A549 (cell line): ENCODE results near the gene KAT6B. TPM values are rescaled to one million over a fixed set of nuclear protein-coding genes. Genes with fewer than 3 reads are reported as not detected.

Source experiments
- ATAC-seq, 2 experiments: fragments of 200-7000 bp in 1 of 2; fragments of >200 bp in 1 of 2; cut with Nextera tagmentation in 1 of 2; cut with Tn5 transposase in 1 of 2; 3 replicates each; pipeline versions ENCODE4 v1.8.0 to v1.9.1; 2018 to 2020; ENCODE audit warnings: mild to moderate bottlenecking in 1 of 2, moderate library complexity in 1 of 2
- CTCF ChIA-PET: fragments of 300-600 bp; sonication (Branson Sonifier 250); formaldehyde crosslinking; extraction: SDS; loops from one replicate; lab custom pipeline; 2021; ENCODE audit warnings: antibody characterized with exemption, inconsistent platforms; lab: Yijun Ruan, JAX
- POLR2A ChIA-PET: fragments of 350-600 bp; formaldehyde crosslinking; extraction: SDS; loops from one replicate; lab custom pipeline; 2021; ENCODE audit warnings: antibody characterized with exemption, inconsistent platforms; lab: Yijun Ruan, JAX
- DNase-seq, 2 experiments: peaks; one replicate each; pipeline versions ENCODE4 v3.0.0 to v3.0.0-alpha.2; 2011 to 2016; ENCODE audit warnings: low read depth in 1 of 2, low spot score in 1 of 2
- FAIRE-seq: peaks from 2 replicates; lab custom pipeline; 2011; peaks lifted over from hg19 to GRCh38; lab: Jason Lieb, UNC
- H3K27ac ChIP-seq, 2 experiments: fragments of >200 bp; sonication (Bioruptor Twin); formaldehyde crosslinking; 3 replicates each; pipeline ENCODE4 v1.5.1; 2016 to 2017
- H3K4me1 ChIP-seq: fragments of >200 bp; sonication (Bioruptor Twin); formaldehyde crosslinking; 3 replicates; pipeline ENCODE4 v1.6.1; 2016
- H3K4me2 ChIP-seq: fragments of >200 bp; sonication (Bioruptor Twin); formaldehyde crosslinking; 3 replicates; pipeline ENCODE4 v1.6.1; 2016
- H3K4me3 ChIP-seq: fragments of >200 bp; sonication (Bioruptor Twin); formaldehyde crosslinking; 3 replicates; pipeline ENCODE4 v1.5.1; 2016
- H3K9me3 ChIP-seq: fragments of >200 bp; sonication (Bioruptor Twin); formaldehyde crosslinking; 3 replicates; pipeline ENCODE4 v1.6.1; 2016
- BCL3 ChIP-seq: fragments of >200 bp; sonication (Bioruptor Twin); formaldehyde crosslinking; IDR thresholded peaks from 3 replicates; pipeline ENCODE4 v1.6.1; 2016
- BHLHE40 ChIP-seq: IDR thresholded peaks from 2 replicates; pipeline ENCODE4 v1.6.1; 2012; ENCODE audit warnings: low read depth, low read length, inconsistent platforms
- CBX2 ChIP-seq: fragments of 200-600 bp; sonication (generic); IDR thresholded peaks from 2 replicates; pipeline ENCODE4 v1.6.1; 2016; ENCODE audit warnings: low read depth, mild to moderate bottlenecking, borderline replicate concordance
- CBX8 ChIP-seq: fragments of 200-600 bp; sonication (generic); IDR thresholded peaks from 2 replicates; pipeline ENCODE4 v1.6.1; 2016
- CEBPB ChIP-seq, 2 experiments: fragments of >200 bp in 1 of 2; sonication (Bioruptor Twin) in 1 of 2; formaldehyde crosslinking in 1 of 2; IDR thresholded peaks; 2 replicates each; pipeline ENCODE4 v1.6.1; 2012 to 2016
- CHD2 ChIP-seq: fragments of 150-350 bp; IDR thresholded peaks from 2 replicates; pipeline ENCODE4 v1.6.1; 2014; ENCODE audit warnings: low read length; ENCODE audit not compliant: partially characterized antibody
- E2F6 ChIP-seq: IDR thresholded peaks from 2 replicates; pipeline ENCODE4 v1.6.1; 2012; ENCODE audit warnings: low read depth, borderline replicate concordance
- EHF ChIP-seq: fragments of 250-450 bp; sonication (Bioruptor Pico); IDR thresholded peaks from 2 replicates; pipeline ENCODE4 v1.5.0; 2020; ENCODE audit warnings: mild to moderate bottlenecking
- ELK1 ChIP-seq: fragments of 150-350 bp; IDR thresholded peaks from 2 replicates; pipeline ENCODE4 v1.6.1; 2014; ENCODE audit warnings: low read depth, mild to moderate bottlenecking, low read length
- ESRRA ChIP-seq: fragments of 150-350 bp; IDR thresholded peaks from 2 replicates; pipeline ENCODE4 v1.6.1; 2014; ENCODE audit warnings: mild to moderate bottlenecking, low read length, borderline replicate concordance
- FOSL2 ChIP-seq, 2 experiments: fragments of 450-650 bp in 1 of 2; fragments of >200 bp in 1 of 2; sonication (Bioruptor Twin) in 1 of 2; formaldehyde crosslinking; IDR thresholded peaks; 2 replicates each; pipeline versions ENCODE4 v1.5.0 to v1.6.1; 2016 to 2020; ENCODE audit warnings: mild to moderate bottlenecking in 1 of 2, moderate library complexity in 1 of 2
- FOXS1 ChIP-seq: fragments of 250-450 bp; sonication (Bioruptor Pico); IDR thresholded peaks from 2 replicates; pipeline ENCODE4 v1.5.0; 2020; ENCODE audit warnings: mild to moderate bottlenecking, moderate library complexity
- HDAC2 ChIP-seq: fragments of 200-600 bp; sonication (generic); IDR thresholded peaks from 2 replicates; pipeline ENCODE4 v1.6.1; 2016
- HEYL ChIP-seq: fragments of 250-450 bp; sonication (Bioruptor Pico); IDR thresholded peaks from 2 replicates; pipeline ENCODE4 v1.8.0; 2021; ENCODE audit warnings: mild to moderate bottlenecking, moderate library complexity
- POLR2A ChIP-seq: IDR thresholded peaks from 2 replicates; pipeline ENCODE4 v1.6.1; 2012; ENCODE audit warnings: mild to moderate bottlenecking, low read length
- RARB ChIP-seq: fragments of 250-450 bp; sonication (Bioruptor Pico); IDR thresholded peaks from 2 replicates; pipeline ENCODE4 v1.8.0; 2021; ENCODE audit warnings: mild to moderate bottlenecking, moderate library complexity
- REST ChIP-seq: fragments of 200-600 bp; sonication (generic); IDR thresholded peaks from 2 replicates; pipeline ENCODE4 v1.6.1; 2016; ENCODE audit warnings: antibody characterized with exemption, mild to moderate bottlenecking, moderate library complexity
- USF2 ChIP-seq: fragments of 450-650 bp; IDR thresholded peaks from 2 replicates; pipeline ENCODE4 v1.6.1; 2014; ENCODE audit warnings: antibody characterized with exemption
- ZC3H11A ChIP-seq: fragments of 450-650 bp; IDR thresholded peaks from 2 replicates; pipeline ENCODE4 v1.6.1; 2014; ENCODE audit warnings: antibody characterized with exemption, mild to moderate bottlenecking
- ZNF302 ChIP-seq: fragments of 250-450 bp; sonication (Bioruptor Pico); IDR thresholded peaks from 2 replicates; pipeline ENCODE4 v1.9.0; 2021; ENCODE audit warnings: inconsistent platforms, mild to moderate bottlenecking, moderate library complexity
- WGBS: methylation state at CpG from one replicate; pipeline ENCODE4 v1.1.6; 2017; ENCODE audit errors: missing lambda C conversion rate; 5-methylcytosine and 5-hydroxymethylcytosine counted together
- polyA plus RNA-seq, 4 experiments: library from polyadenylated mRNA; depleted of rRNA in 3 of 4; stranded (reverse); fragments of >200 nt; fragmentation: RNase III in 1 of 4; extraction: RNeasy Plus Mini Kit Qiagen cat#74134 plus additional on column Dnase treatment in 1 of 4; gene quantifications; 2 replicates in 3 of 4; 3 replicates in 1 of 4; pipeline ENCODE4 v1.2.3, GENCODE V29; 2011 to 2017

KAT6B gene
- polyA plus RNA-seq, 2 of the 4 experiments (the other 2 are of a cell fraction): 5.6 to 5.7 TPM

GRCh38 chr10:74967911-74968666 is 141.7 kb downstream of the KAT6B start:
- Histone ChIP-seq H3K4me1 (peaks cover 17% of the 10 kb centered on the region), H3K4me2 (peak overlapping the region; percentile 47), H3K27ac (no peak overlapping the region), H3K9me3 (no peaks in the 10 kb centered on the region), H3K4me3 (no peak overlapping the region)
- 65% methylated on average over 5 of the region's 5 CpGs for WGBS
- TF ChIP-seq BCL3 (no peak), FOXS1 (CRISPR knock-in tag) (no peak), POLR2A (no peak), ZNF302 (CRISPR knock-in tag) (no peak), FOSL2 (IDR thresholded peaks at IDR 0.05) (no peak), FOSL2 (CRISPR knock-in tag; IDR thresholded peaks at IDR 0.05) (no peak), BHLHE40 (no peak), ELK1 (no peak), RARB (CRISPR knock-in tag) (no peak), ZC3H11A (no peak), USF2 (no peak), CBX8 (no peak), CEBPB (IDR thresholded peaks at IDR 0.05) (no peak), E2F6 (no peak), EHF (no peak), CHD2 (no peak), HEYL (CRISPR knock-in tag) (no peak), CBX2 (no peak), HDAC2 (no peak), REST (no peak), ESRRA (no peak)
- DNase-seq (peak in 1 of 2 experiments; percentile 5), FAIRE-seq (no peak), ATAC-seq (no peak)
- CTCF ChIA-PET: interaction anchor here (0.7 to 1.7 kb wide), 3 partner anchors 8 to 56 kb away, joined by 3 to 4 read pairs (median 3); no protein-coding TSS in a partner anchor
- POLR2A ChIA-PET: no interaction called here
